HS-5 (cell line): ENCODE measurements around the gene MYDGF.

ENCODE experiments used
- DNase-seq: peaks from one replicate; pipeline ENCODE4 v3.0.0-alpha.2; 2012; ENCODE audit warnings: low read depth

The MYDGF gene

GRCh38 chr19:4673726-4674125 is 3.6 kb upstream of the MYDGF start:
- DNase-seq: no peak

GRCh38 chr19:4673216-4673615 is 3.1 kb upstream of the MYDGF start:
- no peak for DNase-seq

DNA sequence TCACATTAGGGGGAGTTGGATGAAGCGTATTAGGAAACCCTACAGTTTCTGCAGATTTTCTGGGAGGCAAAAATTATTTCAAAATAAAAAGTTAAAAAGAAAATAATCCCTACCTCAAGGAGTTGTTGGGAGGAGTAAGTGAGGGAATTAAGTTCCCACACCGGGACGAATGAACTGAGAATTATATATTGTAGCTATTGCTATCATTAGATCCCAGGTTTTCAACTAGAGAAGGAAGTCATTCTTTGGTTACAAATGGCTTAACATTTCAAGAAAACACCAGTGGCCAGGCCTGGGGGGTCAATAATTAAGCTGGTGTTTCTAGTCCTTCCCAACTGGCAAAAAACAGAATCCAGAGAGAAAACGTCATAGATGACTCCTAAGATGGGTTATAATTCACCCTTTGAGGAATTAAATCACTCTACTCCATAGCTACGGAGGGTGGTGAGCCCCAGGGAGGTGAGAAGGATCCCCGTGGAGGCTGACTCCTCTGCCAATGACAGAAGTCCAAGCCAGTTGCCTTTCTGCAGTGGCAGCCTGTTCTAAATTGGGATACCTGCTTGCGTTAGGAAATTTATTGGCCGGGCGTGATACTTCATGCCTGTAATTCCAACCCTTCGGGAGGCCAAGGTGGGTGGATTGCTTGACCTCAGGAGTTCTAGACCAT is 1.2 kb upstream of the MYDGF start:
- DNase-seq: no peak

GRCh38 chr19:4664642-4665041 is 5.5 kb downstream of the MYDGF start:
- DNase-seq: no peak

DNA sequence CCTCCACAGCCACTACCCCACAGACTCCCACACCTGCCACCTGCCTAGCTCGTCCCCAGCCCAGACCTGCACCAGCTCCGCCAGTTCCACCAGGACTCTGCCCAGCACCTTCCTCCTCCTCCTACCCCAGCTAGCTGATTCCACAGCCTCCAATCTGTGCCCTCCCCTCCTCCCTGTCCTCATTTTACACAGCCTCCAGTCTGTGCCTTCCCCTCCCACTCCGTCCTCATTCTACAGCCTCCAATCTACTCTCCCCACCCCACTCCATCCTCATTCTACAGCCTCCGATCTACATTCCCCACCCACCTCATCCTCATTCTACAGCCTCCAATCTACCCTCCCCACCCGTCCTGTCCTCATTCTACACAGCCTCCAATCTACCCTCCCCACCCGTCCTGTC is 7.3 kb downstream of the MYDGF start:
- DNase-seq: no peak

- no peak for DNase-seq
Measured at GRCh38 chr19:4662020-4662695, 8.0 kb downstream of the MYDGF start.

DNA sequence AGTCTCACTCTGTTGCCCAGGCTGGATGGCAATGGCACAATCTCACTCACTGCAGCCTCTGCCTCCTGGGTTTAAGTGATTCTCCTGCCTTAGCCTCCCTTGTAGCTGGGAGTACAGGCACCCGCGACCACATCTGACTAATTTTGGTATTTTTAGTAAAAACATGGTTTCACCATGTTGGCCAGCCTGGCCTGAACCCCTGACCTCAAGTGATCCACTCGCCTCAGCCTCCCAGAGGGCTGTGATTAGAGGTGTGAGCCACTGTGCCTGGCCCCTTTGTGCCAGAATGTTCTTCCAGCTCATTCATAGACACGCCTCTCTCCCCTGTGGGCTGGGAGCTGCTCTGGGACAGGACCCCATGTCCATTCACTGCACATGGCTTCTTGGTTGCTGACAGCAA is 9.1 kb downstream of the MYDGF start:
- DNase-seq: no peak

GRCh38 chr19:4660181-4660791 is 9.9 kb downstream of the MYDGF start:
- no peak for DNase-seq

- no peak for DNase-seq
Measured at GRCh38 chr19:4657835-4658234, 12.3 kb downstream of the MYDGF start.

GRCh38 chr19:4657262-4657661 is 12.9 kb downstream of the MYDGF start:
- no peak for DNase-seq

GRCh38 chr19:4656102-4656501 is 14.0 kb downstream of the MYDGF start:
- DNase-seq: no peak

DNA sequence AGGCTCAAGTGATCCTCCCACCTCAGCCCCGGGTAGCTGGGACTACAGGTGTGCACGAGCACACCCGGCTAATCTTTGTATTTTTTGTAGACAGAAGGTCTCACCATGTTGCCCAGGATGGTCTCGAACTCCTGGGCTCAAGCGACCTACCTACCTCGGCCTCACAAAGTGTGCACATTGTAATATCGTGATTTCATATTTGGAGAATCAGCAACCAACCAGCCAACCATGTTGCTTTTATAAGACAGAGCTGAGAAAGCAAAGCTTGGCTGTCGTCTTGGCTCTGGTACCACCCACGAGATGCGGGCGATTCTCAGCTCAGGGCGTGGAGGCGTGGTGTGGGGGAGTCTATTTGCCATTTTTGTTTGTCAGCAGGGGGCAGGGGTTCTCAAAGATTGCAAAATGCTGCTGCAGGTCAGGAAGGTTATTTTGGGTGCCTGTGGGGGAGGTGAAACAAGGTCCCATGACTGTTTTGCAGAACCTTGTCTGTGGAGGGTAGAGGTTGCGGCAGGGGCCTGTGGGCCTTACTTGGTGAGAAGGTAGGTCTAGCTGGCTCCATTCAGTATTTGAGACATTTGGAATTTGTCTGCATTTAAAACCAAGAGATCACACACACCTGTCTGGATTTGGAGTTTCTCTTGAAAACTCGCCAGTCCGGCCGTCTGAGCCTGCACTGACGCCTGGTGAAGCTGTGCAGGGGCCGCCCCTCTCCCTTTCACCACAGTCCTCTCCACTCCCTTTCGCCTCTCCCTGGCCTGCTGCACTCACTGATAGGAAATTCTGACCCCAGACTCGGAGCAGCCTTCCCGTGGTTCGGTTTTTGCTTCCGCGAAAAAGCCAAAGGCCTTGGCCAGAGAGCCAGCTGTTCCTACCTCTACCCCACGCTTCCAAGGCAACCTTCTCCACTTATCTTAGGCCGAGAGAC is 15.4 kb downstream of the MYDGF start:
- no peak for DNase-seq

GRCh38 chr19:4653793-4654436 is 16.2 kb downstream of the MYDGF start:
- no peak for DNase-seq

DNA sequence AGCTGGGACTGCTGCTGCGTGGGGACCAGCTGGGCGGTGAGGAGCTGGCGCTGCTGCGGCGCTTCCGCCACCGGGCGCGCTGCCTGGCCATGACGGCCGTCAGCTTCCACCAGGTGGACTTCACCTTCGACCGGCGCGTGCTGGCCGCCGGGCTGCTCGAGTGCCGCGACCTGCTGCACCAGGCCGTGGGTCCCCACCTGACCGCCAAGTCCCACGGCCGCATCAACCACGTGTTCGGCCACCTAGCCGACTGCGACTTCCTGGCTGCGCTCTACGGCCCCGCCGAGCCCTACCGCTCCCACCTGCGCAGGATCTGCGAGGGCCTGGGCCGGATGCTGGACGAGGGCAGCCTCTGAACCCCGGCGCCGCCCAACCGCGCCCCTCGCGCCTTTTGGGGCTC is 18.1 kb downstream of the MYDGF start:
- DNase-seq: no peak

- no peak for DNase-seq
Measured at GRCh38 chr19:4650159-4650558, 20.0 kb downstream of the MYDGF start.

DNA sequence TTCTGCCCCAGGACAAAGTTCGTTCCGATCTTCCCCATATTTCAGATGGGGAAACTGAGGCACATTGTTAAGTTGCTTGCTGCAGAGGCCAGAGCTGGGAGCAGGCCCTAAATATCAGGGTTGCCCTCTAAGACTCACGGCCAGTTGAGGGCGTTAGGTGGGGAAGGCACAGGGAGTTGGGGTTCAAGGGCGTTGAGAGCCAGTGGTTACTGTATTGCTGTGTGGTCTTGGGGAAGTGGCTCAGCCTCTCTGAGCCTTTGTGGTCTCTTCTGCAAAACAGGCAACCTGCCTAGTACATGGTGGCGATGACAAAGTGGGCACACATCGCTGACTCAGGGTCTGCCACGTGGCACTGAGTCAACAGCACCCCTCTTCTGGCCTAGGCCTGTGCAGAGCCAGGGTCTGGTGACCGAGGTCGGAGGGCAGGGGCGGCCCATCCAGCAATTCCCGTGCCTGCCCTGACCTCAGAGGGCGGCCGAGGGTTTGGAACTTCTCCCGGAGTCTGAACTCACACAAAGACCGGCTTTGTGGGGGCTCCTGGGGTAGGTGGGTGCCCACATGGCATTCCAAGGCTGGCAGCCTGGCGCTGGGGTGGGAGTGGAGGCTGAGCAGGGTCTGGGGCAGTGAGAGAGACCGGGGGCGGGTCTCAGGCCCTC is 20.6 kb downstream of the MYDGF start:
- no peak for DNase-seq

GRCh38 chr19:4647676-4648644 is 22.2 kb downstream of the MYDGF start:
- no peak for DNase-seq

GRCh38 chr19:4645718-4646117 is 24.4 kb downstream of the MYDGF start:
- no peak for DNase-seq

DNA sequence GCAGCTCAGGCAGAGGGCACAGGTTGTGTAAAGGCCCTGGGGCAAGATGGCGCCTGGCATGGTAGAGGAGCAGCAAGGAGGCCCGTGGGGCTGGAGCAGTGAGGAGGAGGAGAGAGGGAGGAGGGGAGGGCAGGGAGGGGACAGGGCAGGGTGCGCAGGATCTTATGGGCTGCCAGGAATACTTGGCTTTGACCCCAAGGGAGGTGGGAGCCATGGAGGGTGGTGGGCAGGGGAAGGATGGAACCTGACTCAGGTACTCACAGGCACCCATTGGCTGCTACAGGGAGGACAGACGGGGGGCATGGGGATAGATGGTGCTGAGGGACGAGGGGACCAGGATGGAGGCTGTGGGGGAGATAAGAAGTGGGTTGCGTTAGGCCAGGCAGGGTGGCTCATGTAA is 27.5 kb downstream of the MYDGF start:
- no peak for DNase-seq

- no peak for DNase-seq
Measured at GRCh38 chr19:4641132-4641531, 29.0 kb downstream of the MYDGF start.
